HK-2 (cell line): Measurements from ENCODE around the gene MUC5B.

ENCODE experiments used
- DNase-seq: peaks from one replicate; pipeline ENCODE4 v3.0.0-alpha.2; 2018; ENCODE audit not compliant: unreplicated experiment

The MUC5B gene

GRCh38 chr11:1267441-1268100 is 44.7 kb downstream of the MUC5B start:
- no peak for DNase-seq

- DNase-seq: no peak
These were observed 47.1 kb downstream of the MUC5B start for GRCh38 chr11:1269957-1270356.

- no peak for DNase-seq
These were observed 47.6 kb downstream of the MUC5B start for GRCh38 chr11:1270476-1270875.

- DNase-seq: no peak
These were observed 48.1 kb downstream of the MUC5B start for GRCh38 chr11:1271002-1271401.

- DNase-seq: no peak
These were observed 48.5 kb downstream of the MUC5B start for GRCh38 chr11:1271406-1271805.

DNA sequence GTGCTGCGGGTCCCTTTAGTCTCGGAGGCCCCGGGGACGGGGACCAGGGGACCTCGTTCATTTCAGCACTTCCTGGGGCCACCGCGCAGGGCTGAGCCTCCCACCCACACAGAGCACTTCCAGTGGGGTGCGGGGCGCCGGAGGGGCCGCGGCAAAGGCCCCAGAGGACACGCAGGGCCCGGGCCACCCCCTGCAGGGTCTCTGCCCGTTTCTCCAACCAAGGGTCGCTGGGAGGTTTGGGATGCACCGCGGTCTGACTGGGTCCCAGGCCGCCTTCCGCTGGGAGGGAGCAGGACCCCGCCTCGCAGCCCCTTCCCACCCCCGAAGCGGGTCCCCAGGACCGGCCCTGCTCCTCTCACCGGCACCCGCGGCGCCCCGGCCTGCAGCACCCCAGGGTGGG is 49.1 kb downstream of the MUC5B start:
- DNase-seq: no peak

DNA sequence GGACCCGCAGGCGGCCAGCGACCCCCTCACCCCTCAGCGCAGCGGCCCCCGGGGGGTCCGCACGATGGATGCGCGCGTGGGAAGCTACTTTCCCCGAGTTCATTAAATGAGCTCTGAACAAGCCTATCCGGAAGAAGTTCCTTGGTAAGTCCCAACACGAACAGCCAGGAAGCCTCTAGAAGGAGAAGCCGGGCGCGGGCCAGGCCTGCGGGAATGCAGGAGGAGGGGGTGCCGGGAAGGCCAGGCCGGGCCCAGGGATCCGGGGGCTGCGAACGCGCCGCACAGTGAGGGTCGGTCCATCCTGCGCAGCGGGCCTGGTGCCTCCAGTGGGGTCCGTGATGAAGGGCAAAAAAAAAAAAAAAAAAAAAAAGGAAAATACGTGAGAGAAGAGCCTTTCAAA is 49.7 kb downstream of the MUC5B start:
- no peak for DNase-seq

DNA sequence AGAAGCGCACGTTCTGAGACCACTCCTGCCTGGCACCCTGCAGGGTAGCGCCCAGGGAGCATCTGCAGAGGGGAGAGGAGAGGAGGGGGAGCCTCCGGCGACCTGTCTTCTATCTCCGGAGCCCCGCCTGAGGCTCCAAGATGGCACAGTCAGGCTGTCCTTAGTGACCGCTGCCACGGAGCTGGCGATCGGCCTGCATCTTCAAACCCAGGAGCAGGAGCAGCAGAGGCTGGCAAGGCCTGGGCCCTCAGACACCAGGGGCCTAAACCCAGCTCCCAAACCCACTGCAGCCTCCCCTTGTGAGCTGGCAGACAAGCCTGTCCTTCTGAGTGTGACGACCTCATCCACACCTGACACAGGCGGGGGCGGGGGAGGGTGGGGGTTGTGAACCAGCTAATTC is 51.6 kb downstream of the MUC5B start:
- no peak for DNase-seq

GRCh38 chr11:1275021-1275420 is 52.2 kb downstream of the MUC5B start:
- DNase-seq: no peak

GRCh38 chr11:1276041-1276790 is 53.4 kb downstream of the MUC5B start:
- DNase-seq: no peak

- no peak for DNase-seq
These were observed 54.2 kb downstream of the MUC5B start for GRCh38 chr11:1276866-1277615.

- DNase-seq: no peak
These were observed 55.2 kb downstream of the MUC5B start for GRCh38 chr11:1277936-1278512.

DNA sequence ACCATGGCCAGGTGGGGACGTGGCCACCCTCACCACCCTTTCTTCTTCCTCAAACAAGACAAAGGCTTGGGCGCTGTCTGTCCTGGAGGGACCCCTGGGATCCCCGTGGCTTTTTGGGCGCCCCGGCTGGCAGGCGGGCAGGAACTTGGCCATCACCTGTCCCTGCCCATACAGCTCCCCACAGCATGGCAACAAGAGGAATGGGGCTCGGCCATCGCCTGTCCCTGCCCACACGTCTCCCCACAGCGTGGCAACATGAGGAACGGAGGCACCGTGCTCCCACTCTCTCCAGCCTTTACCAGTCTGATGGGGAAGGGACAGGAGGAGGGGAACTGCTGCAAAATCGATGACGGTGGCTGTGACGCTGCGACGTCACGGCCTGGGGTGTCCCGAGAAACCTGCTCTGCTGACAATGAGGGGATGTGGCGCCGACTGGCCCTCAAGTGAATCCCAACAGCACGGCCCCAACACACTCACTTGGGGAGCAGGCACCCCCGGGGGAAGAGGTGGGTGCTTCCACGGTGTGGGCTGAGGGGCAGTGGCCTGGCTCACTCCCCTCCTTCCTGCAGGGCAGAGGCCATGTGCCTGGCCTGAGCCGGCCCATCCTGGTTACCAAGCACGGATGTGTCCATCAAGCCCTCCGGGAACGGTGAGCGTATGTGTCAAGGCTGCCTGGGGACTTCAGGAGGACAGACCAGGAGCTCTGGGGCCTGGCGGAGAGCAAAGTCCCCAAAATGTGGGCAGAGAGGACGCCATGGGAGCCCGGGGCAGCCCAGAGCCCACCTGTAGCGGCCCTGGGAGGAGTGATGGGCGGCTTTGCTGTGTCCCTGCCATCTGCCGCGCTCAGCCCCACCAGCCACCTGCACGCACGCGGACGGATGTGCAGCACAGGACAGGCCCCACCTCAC is 56.2 kb downstream of the MUC5B start:
- DNase-seq: no peak

DNA sequence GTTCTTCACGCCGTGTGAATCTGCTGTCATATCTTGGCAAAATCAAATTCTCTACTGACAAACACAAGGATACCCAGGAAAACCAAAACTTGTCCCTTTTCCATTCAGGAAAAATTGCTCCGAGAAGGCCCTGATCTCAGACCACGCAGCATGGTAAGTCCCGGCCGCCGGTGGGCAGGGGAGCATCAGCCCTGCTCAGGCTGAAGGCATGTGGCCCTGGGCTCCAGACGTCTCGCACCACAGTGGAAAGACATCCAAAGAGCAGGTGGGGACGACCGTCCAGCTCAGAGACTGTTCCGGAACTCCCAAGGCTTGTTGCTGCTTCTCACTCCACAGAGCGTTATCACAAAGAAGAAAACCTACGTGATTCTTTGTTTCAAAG is 56.8 kb downstream of the MUC5B start:
- DNase-seq: no peak

DNA sequence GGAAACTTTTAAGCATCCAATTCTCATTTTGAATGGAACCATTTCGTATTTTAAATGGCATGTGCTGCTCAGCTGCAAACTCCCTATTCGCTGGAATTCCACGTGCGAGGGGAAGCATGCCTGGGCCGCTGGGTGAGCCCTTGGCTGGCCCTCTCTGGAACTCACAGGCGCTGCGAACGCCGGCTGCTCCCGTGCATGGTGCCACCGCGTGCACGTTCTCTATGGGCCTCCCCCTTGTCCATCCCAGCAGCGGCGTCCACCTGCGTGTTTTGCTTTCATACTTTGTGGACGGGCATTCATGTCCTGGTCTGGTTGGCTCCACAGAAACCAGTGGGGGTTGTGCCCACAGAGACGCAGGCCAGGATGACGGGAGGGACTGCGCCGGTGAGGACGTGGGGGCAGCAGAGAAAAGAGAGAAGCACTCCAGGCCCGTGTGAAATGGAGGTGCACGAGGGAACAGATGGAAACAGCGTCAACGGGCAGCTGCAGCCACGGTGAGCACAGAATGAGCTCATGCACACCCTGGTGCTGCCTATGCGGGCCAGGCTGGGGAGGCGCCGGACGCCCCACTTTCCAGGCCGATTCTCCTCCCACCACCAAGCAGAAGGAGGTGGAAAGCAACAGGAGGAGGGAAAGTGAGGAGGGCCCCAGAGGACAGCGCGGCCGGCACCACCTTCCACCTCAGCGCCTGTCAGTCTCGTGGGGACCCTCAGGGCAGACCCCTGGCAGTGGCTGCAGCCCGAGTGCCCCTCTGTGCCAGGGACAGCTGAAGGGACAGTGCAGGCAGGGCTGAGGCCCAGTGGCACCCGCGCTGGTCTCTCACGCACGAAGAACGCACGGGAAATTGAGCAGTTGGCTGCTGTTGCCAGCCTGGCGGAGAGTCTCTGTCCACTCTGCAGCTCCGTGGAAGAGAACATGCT is 57.5 kb downstream of the MUC5B start:
- DNase-seq: no peak

DNA sequence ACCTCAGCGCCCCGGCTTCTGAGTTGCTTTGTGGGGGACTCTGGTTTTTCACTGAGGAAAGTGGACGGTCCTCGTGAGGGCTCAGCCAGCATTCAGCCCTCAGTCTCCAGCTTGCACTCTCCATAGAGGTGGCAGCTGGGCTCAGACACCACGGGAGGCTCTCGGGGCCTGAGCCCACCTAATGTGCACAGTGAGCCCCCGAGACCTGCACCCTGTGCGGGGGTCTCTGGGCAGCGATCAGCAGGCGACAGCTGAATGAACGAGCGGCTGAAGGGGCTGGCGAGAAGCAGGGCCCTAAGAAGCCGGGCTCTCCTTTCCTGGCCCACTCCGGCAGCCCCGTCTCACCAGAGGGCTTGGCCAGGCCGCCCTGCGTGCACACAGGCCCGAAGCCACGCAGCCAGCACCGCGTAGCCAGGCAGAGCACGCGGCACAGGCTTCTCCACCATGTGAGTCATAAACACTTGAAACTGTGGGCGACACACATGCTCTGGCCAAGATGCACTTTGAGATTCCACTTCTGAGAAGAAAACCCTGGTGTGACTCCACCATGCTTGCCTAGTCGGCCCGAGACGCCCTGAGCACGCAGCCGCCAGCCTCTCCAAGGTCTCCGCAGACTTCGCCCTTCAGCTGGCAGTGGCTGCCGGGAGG is 58.6 kb downstream of the MUC5B start:
- DNase-seq: no peak

DNA sequence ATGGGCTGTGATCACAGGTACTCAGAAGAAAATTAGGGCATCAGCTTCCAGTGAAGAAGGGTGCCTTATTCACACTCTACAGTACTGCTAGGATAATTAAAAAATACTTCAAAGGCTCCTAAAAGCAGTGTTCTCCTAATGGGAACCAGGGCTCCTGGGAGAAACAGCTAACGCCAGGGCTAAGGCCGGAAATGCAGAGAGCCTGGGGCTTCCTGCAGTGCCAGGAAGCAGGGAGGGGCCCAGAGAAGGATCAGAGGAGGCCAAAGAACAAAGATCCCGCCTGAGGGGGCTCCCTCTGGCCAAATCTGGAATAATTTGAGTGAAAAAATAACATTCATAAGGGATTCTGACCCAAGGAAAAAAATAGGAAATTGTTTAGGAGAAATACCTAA is 59.1 kb downstream of the MUC5B start:
- no peak for DNase-seq

GRCh38 chr11:1283091-1283511 is 60.2 kb downstream of the MUC5B start:
- no peak for DNase-seq

DNA sequence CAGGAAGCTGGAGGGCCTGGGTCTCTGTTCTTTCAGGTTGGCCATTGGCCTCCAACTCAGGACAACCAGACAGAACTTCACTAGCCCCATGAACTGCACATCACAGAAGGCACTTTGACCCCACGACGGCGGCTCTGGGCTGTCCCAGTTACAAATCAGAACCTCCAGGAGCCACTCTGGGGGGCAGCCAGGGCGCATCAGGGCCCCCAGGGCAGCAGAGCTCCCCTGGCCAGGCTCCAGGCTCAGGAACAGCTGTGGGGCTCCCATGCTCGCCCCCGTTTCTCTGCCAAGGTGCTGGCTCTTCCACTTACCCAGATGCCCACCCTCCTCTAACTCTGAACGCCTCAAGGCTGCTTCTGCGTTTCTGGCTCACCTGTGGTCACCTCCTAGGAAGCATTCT is 61.0 kb downstream of the MUC5B start:
- no peak for DNase-seq

DNA sequence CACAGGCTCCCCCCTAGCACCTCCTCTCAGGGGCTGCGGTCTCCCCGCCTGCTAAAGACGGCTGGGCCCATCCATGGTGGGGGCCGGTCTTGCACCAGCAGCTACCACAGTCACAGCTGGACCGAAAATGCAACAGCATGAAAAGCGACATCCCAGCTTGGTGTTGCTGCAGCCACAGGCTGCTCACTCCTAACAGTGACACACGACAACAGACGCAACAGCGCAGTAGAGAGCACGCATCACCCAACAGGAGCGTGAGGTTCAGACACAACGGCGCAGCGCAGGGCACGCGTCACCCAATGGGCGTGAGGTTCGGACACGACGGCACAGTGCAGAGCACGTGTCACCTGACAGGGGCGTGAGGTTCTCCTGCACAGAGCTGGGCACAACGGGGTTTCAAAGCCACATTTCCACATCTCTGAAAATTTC is 62.5 kb downstream of the MUC5B start:
- DNase-seq: no peak
